ENCODE results near the gene TGM1. TPM values are rescaled to one million over a fixed set of nuclear protein-coding genes. Genes with fewer than 3 reads are reported as not detected.
A peak's percentile ranks its signal among the peaks of the same experiment; 100 is the strongest.

The TGM1 gene
- 2.6 and 4.9 TPM in 2 replicates for total RNA-seq (ENCODE audit: low replicate concordance)

DNA sequence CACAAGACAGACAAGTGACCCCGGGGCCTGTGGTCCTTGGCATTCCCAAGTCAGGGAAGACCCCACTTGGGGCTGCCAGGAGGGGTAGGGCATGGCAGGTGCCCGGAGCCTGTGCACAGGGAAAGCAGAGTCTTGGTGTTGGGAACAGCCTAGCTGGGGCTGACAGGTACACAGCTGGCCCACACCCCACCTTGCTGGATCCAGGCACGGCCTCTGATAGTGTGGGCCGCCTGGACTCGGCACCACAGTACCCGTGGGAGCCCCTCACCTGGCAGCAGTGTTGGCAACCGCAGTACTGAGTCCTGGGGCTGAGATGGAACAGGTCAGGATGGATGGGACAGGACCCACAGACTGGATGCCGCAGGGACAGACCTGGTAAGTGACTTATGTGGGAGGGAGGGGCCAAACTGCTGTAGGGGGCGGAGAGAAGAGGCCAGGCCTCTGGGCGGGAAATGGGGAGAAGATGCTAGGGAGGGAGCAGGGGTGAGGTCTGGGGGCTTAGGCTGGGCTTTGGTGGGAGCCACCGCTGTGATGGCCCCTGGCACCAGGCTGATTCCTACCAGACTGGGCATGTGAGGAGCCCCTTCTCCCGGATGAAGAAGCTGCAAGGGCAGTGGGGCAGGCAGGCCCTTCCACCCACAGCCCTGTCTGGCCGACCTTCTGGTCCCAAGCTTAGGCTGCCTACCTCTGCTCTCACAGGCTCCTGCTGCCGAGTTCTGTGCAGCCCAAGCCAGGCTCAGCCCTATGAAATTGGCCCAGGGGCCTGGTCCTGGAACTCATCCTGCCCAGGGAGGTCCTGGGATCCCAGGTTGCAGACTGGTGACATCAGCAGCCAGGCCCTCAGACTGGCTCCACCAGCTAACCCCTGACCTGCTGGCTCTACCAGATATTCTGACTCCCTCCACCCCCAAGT, at the start of gene TGM1:
Gene TGM1, minus strand, starts transcription at position 357 of the 913 bp plus-strand sequence. CDS start 825 bp downstream, outside the sequence.
- peaks cover 2% of the 10 kb centered on the region for H3K27me3 Mint-ChIP-seq (ENCODE audit: insufficient read depth, low read depth)
- H3K9me3 Mint-ChIP-seq: no peaks in the 10 kb centered on the region
- H3K4me3 Mint-ChIP-seq: no peak within 1 kb of the TSS
- H3K27ac ChIP-seq: no peak within 1 kb of the TSS
- no peaks in the 10 kb centered on the region for H4K20me1 ChIP-seq (ENCODE audit: low read depth)
- H2AFZ ChIP-seq (replicated peaks): no peak within 1 kb of the TSS
- no peaks in the 10 kb centered on the region for H3K36me3 ChIP-seq
- no peak for DNase-seq (ENCODE audit: low spot score)
- no peaks in the 10 kb centered on the region for H3K27me3 ChIP-seq
- no peaks in the 10 kb centered on the region for H3K9me3 ChIP-seq (ENCODE audit: low read depth)
- H3K4me2 ChIP-seq: no peak within 1 kb of the TSS
- H3K36me3 Mint-ChIP-seq: no peaks in the 10 kb centered on the region
- H3K9ac ChIP-seq: peak within 1 kb of the TSS; percentile 27
- TF ChIP-seq EZH2 (IDR thresholded peaks at IDR 0.05): no peak
- TF ChIP-seq CTCF (IDR thresholded peaks at IDR 0.05): no peak
- no peak for TF ChIP-seq EZH2phosphoT487 (IDR thresholded peaks at IDR 0.05)
- H3K4me1 ChIP-seq: no peaks in the 10 kb centered on the region
- H3K4me3 ChIP-seq: no peak within 1 kb of the TSS
- no peaks in the 10 kb centered on the region for H3F3A ChIP-seq (ENCODE audit: low read depth)
- H3K79me2 ChIP-seq (ENCODE audit: low read depth): no peaks in the 10 kb centered on the region
- H3K4me1 Mint-ChIP-seq: no peaks in the 10 kb centered on the region
- H3K27ac Mint-ChIP-seq: no peak within 1 kb of the TSS

- Histone ChIP-seq H3F3A (ENCODE audit: low read depth) (no peaks in the 10 kb centered on the region), H3K9ac (no peak overlapping the region), H3K27ac (no peak overlapping the region), H3K36me3 (no peaks in the 10 kb centered on the region), H4K20me1 (ENCODE audit: low read depth) (no peaks in the 10 kb centered on the region), H3K4me3 (no peak overlapping the region), H3K4me2 (no peak overlapping the region), H3K9me3 (ENCODE audit: low read depth) (no peaks in the 10 kb centered on the region), H3K79me2 (ENCODE audit: low read depth) (no peaks in the 10 kb centered on the region), H3K4me1 (no peaks in the 10 kb centered on the region), H3K27me3 (peaks cover 3% of the 10 kb centered on the region), H2AFZ (replicated peaks) (no peak overlapping the region)
- TF ChIP-seq EZH2 (IDR thresholded peaks at IDR 0.05): no peak
- no peak for TF ChIP-seq EZH2phosphoT487 (IDR thresholded peaks at IDR 0.05)
- no peak for TF ChIP-seq CTCF (IDR thresholded peaks at IDR 0.05)
- H3K4me3 Mint-ChIP-seq: peak overlapping the region; percentile 41
- H3K36me3 Mint-ChIP-seq: peaks cover 2% of the 10 kb centered on the region
- no peaks in the 10 kb centered on the region for H3K9me3 Mint-ChIP-seq
- peaks cover 12% of the 10 kb centered on the region for H3K27me3 Mint-ChIP-seq (ENCODE audit: insufficient read depth, low read depth)
- DNase-seq (ENCODE audit: low spot score): no peak
- H3K27ac Mint-ChIP-seq: no peak overlapping the region
- peaks cover 5% of the 10 kb centered on the region for H3K4me1 Mint-ChIP-seq
Measured at GRCh38 chr14:24311837-24312615, 49.0 kb upstream of the TGM1 start.

DNA sequence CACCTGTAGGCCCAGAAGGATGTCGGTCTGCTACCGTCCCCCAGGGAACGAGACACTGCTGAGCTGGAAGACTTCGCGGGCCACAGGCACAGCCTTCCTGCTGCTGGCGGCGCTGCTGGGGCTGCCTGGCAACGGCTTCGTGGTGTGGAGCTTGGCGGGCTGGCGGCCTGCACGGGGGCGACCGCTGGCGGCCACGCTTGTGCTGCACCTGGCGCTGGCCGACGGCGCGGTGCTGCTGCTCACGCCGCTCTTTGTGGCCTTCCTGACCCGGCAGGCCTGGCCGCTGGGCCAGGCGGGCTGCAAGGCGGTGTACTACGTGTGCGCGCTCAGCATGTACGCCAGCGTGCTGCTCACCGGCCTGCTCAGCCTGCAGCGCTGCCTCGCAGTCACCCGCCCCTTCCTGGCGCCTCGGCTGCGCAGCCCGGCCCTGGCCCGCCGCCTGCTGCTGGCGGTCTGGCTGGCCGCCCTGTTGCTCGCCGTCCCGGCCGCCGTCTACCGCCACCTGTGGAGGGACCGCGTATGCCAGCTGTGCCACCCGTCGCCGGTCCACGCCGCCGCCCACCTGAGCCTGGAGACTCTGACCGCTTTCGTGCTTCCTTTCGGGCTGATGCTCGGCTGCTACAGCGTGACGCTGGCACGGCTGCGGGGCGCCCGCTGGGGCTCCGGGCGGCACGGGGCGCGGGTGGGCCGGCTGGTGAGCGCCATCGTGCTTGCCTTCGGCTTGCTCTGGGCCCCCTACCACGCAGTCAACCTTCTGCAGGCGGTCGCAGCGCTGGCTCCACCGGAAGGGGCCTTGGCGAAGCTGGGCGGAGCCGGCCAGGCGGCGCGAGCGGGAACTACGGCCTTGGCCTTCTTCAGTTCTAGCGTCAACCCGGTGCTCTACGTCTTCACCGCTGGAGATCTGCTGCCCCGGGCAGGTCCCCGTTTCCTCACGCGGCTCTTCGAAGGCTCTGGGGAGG, 47.9 kb upstream of the TGM1 start, which contains the start of gene LTB4R:
Gene LTB4R, plus strand, starts transcription at position 857 of the 959 bp plus-strand sequence. CDS start 4,150 bp downstream, outside the sequence.
- H2AFZ ChIP-seq (replicated peaks): no peak within 1 kb of the TSS
- Mint-ChIP-seq H3K27ac (no peak within 1 kb of the TSS), H3K9me3 (no peaks in the 10 kb centered on the region), H3K27me3 (ENCODE audit: insufficient read depth, low read depth) (peaks cover 12% of the 10 kb centered on the region), H3K36me3 (peaks cover 2% of the 10 kb centered on the region), H3K4me1 (peaks cover 5% of the 10 kb centered on the region), H3K4me3 (peak within 1 kb of the TSS; percentile 55)
- H3K27me3 ChIP-seq: no peaks in the 10 kb centered on the region
- no peak within 1 kb of the TSS for H3K9ac ChIP-seq
- no peaks in the 10 kb centered on the region for H4K20me1 ChIP-seq (ENCODE audit: low read depth)
- H3K4me2 ChIP-seq: no peak within 1 kb of the TSS
- H3K9me3 ChIP-seq (ENCODE audit: low read depth): no peaks in the 10 kb centered on the region
- no peak within 1 kb of the TSS for H3K27ac ChIP-seq
- H3K4me3 ChIP-seq: no peak within 1 kb of the TSS
- no peaks in the 10 kb centered on the region for H3K79me2 ChIP-seq (ENCODE audit: low read depth)
- H3F3A ChIP-seq (ENCODE audit: low read depth): no peaks in the 10 kb centered on the region
- H3K36me3 ChIP-seq: no peaks in the 10 kb centered on the region
- DNase-seq (ENCODE audit: low spot score): no peak
- H3K4me1 ChIP-seq: no peaks in the 10 kb centered on the region
- TF ChIP-seq EZH2 (IDR thresholded peaks at IDR 0.05): no peak
- TF ChIP-seq CTCF (IDR thresholded peaks at IDR 0.05): no peak
- no peak for TF ChIP-seq EZH2phosphoT487 (IDR thresholded peaks at IDR 0.05)

Data from neural progenitor cell (in vitro differentiated cells).